BE2C (cell line): Measurements from ENCODE around the gene C10orf90.

Experiments used
- DNase-seq: peaks from one replicate; pipeline ENCODE4 v3.0.0-alpha.2; 2020
- H3K27me3 ChIP-seq: fragments of 250-450 bp; sonication (Bioruptor Pico); 2 replicates; pipeline ENCODE4 v1.5.1; 2020; ENCODE audit warnings: mild to moderate bottlenecking
- H3K36me3 ChIP-seq: fragments of 250-450 bp; sonication (Bioruptor Pico); 2 replicates; pipeline ENCODE4 v1.5.1; 2020; ENCODE audit warnings: mild to moderate bottlenecking
- H3K4me1 ChIP-seq: fragments of 250-450 bp; sonication (Bioruptor Pico); 2 replicates; pipeline ENCODE4 v1.5.1; 2020
- H3K4me3 ChIP-seq: 2 replicates; pipeline ENCODE4 v1.5.1; 2011; ENCODE audit warnings: low read depth, low read length
- H3K9me3 ChIP-seq: fragments of 250-450 bp; sonication (Bioruptor Pico); 2 replicates; pipeline ENCODE4 v1.5.1; 2020
- CTCF ChIP-seq: IDR thresholded peaks from 2 replicates; pipeline ENCODE4 v1.5.1; 2012; ENCODE audit warnings: mild to moderate bottlenecking, low read depth, low read length

Gene C10orf90

GRCh38 chr10:126437635-126438406 lies 232.7 kb downstream of the C10orf90 start:
- Histone ChIP-seq H3K27me3 (no peaks in the 10 kb centered on the region), H3K4me1 (no peaks in the 10 kb centered on the region), H3K9me3 (no peaks in the 10 kb centered on the region), H3K4me3 (no peak overlapping the region), H3K36me3 (no peaks in the 10 kb centered on the region)
- no peak for TF ChIP-seq CTCF
- no peak for DNase-seq

- no peaks in the 10 kb centered on the region for H3K36me3 ChIP-seq
- DNase-seq = no peak
- H3K9me3 ChIP-seq = no peaks in the 10 kb centered on the region
- no peaks in the 10 kb centered on the region for H3K4me1 ChIP-seq
- H3K4me3 ChIP-seq = no peak overlapping the region
- H3K27me3 ChIP-seq = no peaks in the 10 kb centered on the region
- TF ChIP-seq CTCF = no peak
Observed at GRCh38 chr10:126434235-126434634, 236.3 kb downstream of the C10orf90 start.

- Histone ChIP-seq H3K4me1 (no peaks in the 10 kb centered on the region), H3K9me3 (no peaks in the 10 kb centered on the region), H3K4me3 (no peak overlapping the region), H3K27me3 (no peaks in the 10 kb centered on the region), H3K36me3 (no peaks in the 10 kb centered on the region)
- no peak for DNase-seq
- TF ChIP-seq CTCF = no peak
Observed at GRCh38 chr10:126433351-126433750, 237.1 kb downstream of the C10orf90 start.

GRCh38 chr10:126432507-126432906 lies 238.0 kb downstream of the C10orf90 start:
- Histone ChIP-seq H3K4me3 (no peak overlapping the region), H3K27me3 (no peaks in the 10 kb centered on the region), H3K4me1 (no peaks in the 10 kb centered on the region), H3K36me3 (no peaks in the 10 kb centered on the region), H3K9me3 (no peaks in the 10 kb centered on the region)
- DNase-seq = no peak
- no peak for TF ChIP-seq CTCF

GRCh38 chr10:126431816-126432215 lies 238.7 kb downstream of the C10orf90 start:
- DNase-seq = no peak
- no peak for TF ChIP-seq CTCF
- H3K4me3 ChIP-seq = no peak overlapping the region
- H3K4me1 ChIP-seq = no peaks in the 10 kb centered on the region
- H3K27me3 ChIP-seq = no peaks in the 10 kb centered on the region
- no peaks in the 10 kb centered on the region for H3K9me3 ChIP-seq
- no peaks in the 10 kb centered on the region for H3K36me3 ChIP-seq

GRCh38 chr10:126430512-126430911 lies 240.0 kb downstream of the C10orf90 start:
- Histone ChIP-seq H3K36me3 (no peaks in the 10 kb centered on the region), H3K4me3 (no peak overlapping the region), H3K4me1 (no peaks in the 10 kb centered on the region), H3K9me3 (no peaks in the 10 kb centered on the region), H3K27me3 (no peaks in the 10 kb centered on the region)
- no peak for TF ChIP-seq CTCF
- DNase-seq = no peak
